HG02763 (cell line): Measurements from ENCODE around the gene TBX5.

ENCODE experiments used
- ATAC-seq: cut with Tn5 transposase; IDR thresholded peaks from one replicate; pipeline ENCODE4 v1.9.1; 2021; ENCODE audit warnings: mild to moderate bottlenecking, moderate library complexity; ENCODE audit not compliant: unreplicated experiment

Gene TBX5

GRCh38 chr12:114405519-114406271 lies at the start of gene TBX5:
TSS of gene TBX5 (minus strand) at chr12:114406144. CDS start at chr12:114403898, 2,246 bp downstream.
- no peak for ATAC-seq

- no peak for ATAC-seq
Observed at GRCh38 chr12:114451657-114452056, 45.7 kb upstream of the TBX5 start.

GRCh38 chr12:114450515-114451300 lies 44.8 kb upstream of the TBX5 start:
- ATAC-seq, result no peak

- no peak for ATAC-seq
Observed at GRCh38 chr12:114450019-114450418, 44.1 kb upstream of the TBX5 start.

GRCh38 chr12:114448618-114448933 lies 42.6 kb upstream of the TBX5 start:
- ATAC-seq, result no peak

GRCh38 chr12:114447799-114448617 lies 42.1 kb upstream of the TBX5 start:
- no peak for ATAC-seq

- ATAC-seq, result no peak
Observed at GRCh38 chr12:114447274-114447716, 41.4 kb upstream of the TBX5 start.

- ATAC-seq, result no peak
Observed at GRCh38 chr12:114445401-114446323, 39.7 kb upstream of the TBX5 start.

GRCh38 chr12:114444422-114445279 lies 38.7 kb upstream of the TBX5 start:
- ATAC-seq, result no peak

GRCh38 chr12:114443607-114444421 lies 37.9 kb upstream of the TBX5 start:
- ATAC-seq, result no peak

- ATAC-seq, result no peak
Observed at GRCh38 chr12:114442578-114442977, 36.6 kb upstream of the TBX5 start.

GRCh38 chr12:114441545-114441944 lies 35.6 kb upstream of the TBX5 start:
- no peak for ATAC-seq

- ATAC-seq, result no peak
Observed at GRCh38 chr12:114441039-114441383, 35.1 kb upstream of the TBX5 start.

- no peak for ATAC-seq
Observed at GRCh38 chr12:114440270-114441038, 34.5 kb upstream of the TBX5 start.

GRCh38 chr12:114439817-114440216 lies 33.9 kb upstream of the TBX5 start:
- ATAC-seq, result no peak

- no peak for ATAC-seq
Observed at GRCh38 chr12:114439261-114439683, 33.3 kb upstream of the TBX5 start.

GRCh38 chr12:114438635-114439256 lies 32.8 kb upstream of the TBX5 start:
- no peak for ATAC-seq
